Mucosa of descending colon (tissue), 3 donors: ENCODE results near the gene TSHZ3. TPM values are rescaled to one million over a fixed set of nuclear protein-coding genes. Genes with fewer than 3 reads are reported as not detected.

Experiments used
- ATAC-seq: fragments of 200-7000 bp; cut with Tn5 transposase; one replicate; pipeline ENCODE4 v1.9.1; 2020; ENCODE audit warnings: mild to moderate bottlenecking, moderate library complexity
- DNase-seq, 3 donors: peaks; one replicate each; pipeline ENCODE4 v3.0.0-alpha.2; 2020
- H3K36me3 ChIP-seq: fragments of 200-600 bp; one replicate; pipeline ENCODE4 v1.8.0; 2021; ENCODE audit warnings: low read depth, mild to moderate bottlenecking
- H3K4me1 ChIP-seq: fragments of 200-600 bp; one replicate; pipeline ENCODE4 v1.8.0; 2021; ENCODE audit warnings: low read depth, mild to moderate bottlenecking
- H3K4me3 ChIP-seq: fragments of 200-600 bp; one replicate; pipeline ENCODE4 v1.8.0; 2021; ENCODE audit warnings: mild to moderate bottlenecking
- H3K9me3 ChIP-seq: fragments of 200-600 bp; one replicate; pipeline ENCODE4 v1.8.0; 2021; ENCODE audit warnings: mild to moderate bottlenecking
- CTCF ChIP-seq: fragments of 200-600 bp; IDR thresholded peaks from one replicate; pipeline ENCODE4 v1.8.0; 2022; ENCODE audit warnings: antibody characterized with exemption, mild to moderate bottlenecking
- intact Hi-C, 2 donors: fragments of 100-400 bp; cut with DNase I in 1 of 2; cut with micrococcal nuclease in 1 of 2; formaldehyde crosslinking; loops; one replicate each; pipeline versions ENCODE4 v1.11.0 to v1.11.1; 2022; cut with DNase I, micrococcal nuclease
- total RNA-seq, 3 donors: library from RNA; stranded (reverse); fragmentation: NEBNext Ultra II Directional in 2 of 3; extraction: Animal tissue kit (Norgen Biotek cat#: 25700) in 2 of 3; gene quantifications; one replicate each; pipeline versions ENCODE4 v1.2.1 to v1.2.4, GENCODE V29; 2021 to 2023
- donor health status: DM: no; HTN: no; CAD: no; lungs with moderate emphysema.
- donor health status: DM: no; HTN: no; CAD: no.
- donor health status: DM: no; HTN: yes; CAD: no.

Gene TSHZ3
- total RNA-seq, 3 donors from 2014 or later, result 1.6 to 32.1 (median 5.2) TPM

GRCh38 chr19:31308781-31309180 lies 40.5 kb downstream of the TSHZ3 start:
- H3K4me3 ChIP-seq, result no peak overlapping the region
- H3K4me1 ChIP-seq, result no peaks in the 10 kb centered on the region
- H3K36me3 ChIP-seq, result no peaks in the 10 kb centered on the region
- no peaks in the 10 kb centered on the region for H3K9me3 ChIP-seq
- DNase-seq, result no peak
- no peak for ATAC-seq
- intact Hi-C loops, result no loop called here
- TF ChIP-seq CTCF, result no peak

- DNase-seq (no peak), ATAC-seq (no peak)
- TF ChIP-seq CTCF, result no peak
Observed at GRCh38 chr19:31307071-31307669, 42.1 kb downstream of the TSHZ3 start.

GRCh38 chr19:31306006-31306753 lies 43.1 kb downstream of the TSHZ3 start:
- H3K36me3 ChIP-seq, result no peaks in the 10 kb centered on the region
- ATAC-seq (no peak), DNase-seq (no peak)
- H3K4me1 ChIP-seq, result no peaks in the 10 kb centered on the region
- TF ChIP-seq CTCF, result no peak
- intact Hi-C loops, result no loop called here
- H3K9me3 ChIP-seq, result no peaks in the 10 kb centered on the region
- no peak overlapping the region for H3K4me3 ChIP-seq

More at GRCh38 chr19:31307071-31307669, 42.1 kb downstream of the TSHZ3 start:
- Histone ChIP-seq H3K9me3 (no peaks in the 10 kb centered on the region), H3K4me1 (no peaks in the 10 kb centered on the region), H3K4me3 (no peak overlapping the region), H3K36me3 (no peaks in the 10 kb centered on the region)
- intact Hi-C loops, result no loop called here

- TF ChIP-seq CTCF, result no peak
- Histone ChIP-seq H3K4me3 (no peak overlapping the region), H3K36me3 (no peaks in the 10 kb centered on the region), H3K4me1 (no peaks in the 10 kb centered on the region), H3K9me3 (no peaks in the 10 kb centered on the region)
- intact Hi-C loops, result no loop called here
- ATAC-seq (no peak), DNase-seq (no peak)
Observed at GRCh38 chr19:31304831-31305312, 44.4 kb downstream of the TSHZ3 start.

- DNase-seq (no peak), ATAC-seq (no peak)
- H3K4me3 ChIP-seq, result no peak overlapping the region
- intact Hi-C loops, result no loop called here
- no peaks in the 10 kb centered on the region for H3K4me1 ChIP-seq
- H3K9me3 ChIP-seq, result no peaks in the 10 kb centered on the region
- H3K36me3 ChIP-seq, result no peaks in the 10 kb centered on the region
- TF ChIP-seq CTCF, result no peak
Observed at GRCh38 chr19:31303262-31303815, 45.9 kb downstream of the TSHZ3 start.
